Rectal smooth muscle tissue (tissue), 1 donor: ENCODE measurements around the gene CBL.

Experiments used
- H3K27ac ChIP-seq: one replicate; pipeline ENCODE4 v1.7.0; 2013; ENCODE audit warnings: low read depth, low read length, inconsistent platforms
- H3K27me3 ChIP-seq: one replicate; pipeline ENCODE4 v1.7.0; 2013; ENCODE audit warnings: low read length; ENCODE audit not compliant: control insufficient read depth, insufficient read depth
- H3K36me3 ChIP-seq: one replicate; pipeline ENCODE4 v1.7.0; 2013; ENCODE audit warnings: low read length; ENCODE audit not compliant: control insufficient read depth, insufficient read depth
- H3K4me1 ChIP-seq: one replicate; pipeline ENCODE4 v1.7.0; 2013; ENCODE audit warnings: low read length; ENCODE audit not compliant: control insufficient read depth, insufficient read depth
- H3K4me3 ChIP-seq: one replicate; pipeline ENCODE4 v1.7.0; 2013; ENCODE audit warnings: low read length
- H3K9ac ChIP-seq: one replicate; pipeline ENCODE4 v1.7.0; 2013; ENCODE audit warnings: low read length

Gene CBL

DNA sequence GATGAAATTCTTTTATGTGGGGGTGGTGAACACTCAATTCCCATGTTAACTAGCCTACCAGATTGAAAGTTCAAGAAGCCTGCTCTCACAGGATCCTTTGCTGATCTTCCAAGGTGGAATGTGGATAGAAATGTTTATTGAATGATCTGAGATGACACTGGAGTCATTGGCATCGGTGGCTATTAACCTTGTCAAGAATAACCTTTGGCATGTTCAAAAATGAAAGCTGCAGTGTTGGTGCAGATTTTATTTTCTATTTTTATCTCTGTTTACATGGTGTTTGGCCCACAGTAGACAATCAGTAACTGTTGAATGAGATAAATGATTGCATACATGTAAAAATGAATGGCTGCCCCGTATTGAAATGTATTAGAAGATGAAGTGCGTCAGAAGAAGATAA is 91.8 kb downstream of the CBL start:
- Histone ChIP-seq H3K4me3 (no peak overlapping the region), H3K9ac (no peak overlapping the region), H3K27ac (peak overlapping the region; percentile 50), H3K27me3 (no peaks in the 10 kb centered on the region), H3K4me1 (peaks cover 20% of the 10 kb centered on the region), H3K36me3 (peaks cover 15% of the 10 kb centered on the region)

DNA sequence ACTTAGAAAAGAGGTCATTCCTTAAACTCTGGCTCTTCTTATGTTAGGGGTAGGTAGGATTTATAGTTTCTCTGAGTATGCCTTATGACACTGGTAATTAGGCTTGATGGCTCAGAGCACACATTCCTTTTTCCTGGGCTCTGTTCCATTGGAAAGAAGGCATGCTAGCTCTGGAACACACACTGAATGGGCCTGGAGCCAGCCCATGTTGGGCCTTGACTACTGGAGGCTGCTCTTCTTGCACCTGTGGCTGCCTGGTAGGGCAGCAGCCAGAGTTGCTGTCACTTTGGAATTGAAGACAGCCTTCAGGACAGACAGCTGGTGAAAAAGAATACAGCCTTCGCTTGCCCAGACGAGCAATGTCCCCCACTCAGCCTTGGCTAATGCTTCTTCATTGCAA is 92.6 kb downstream of the CBL start:
- no peaks in the 10 kb centered on the region for H3K27me3 ChIP-seq
- peak overlapping the region; percentile 50 for H3K27ac ChIP-seq
- H3K4me1 ChIP-seq: peaks cover 20% of the 10 kb centered on the region
- H3K4me3 ChIP-seq: no peak overlapping the region
- peaks cover 15% of the 10 kb centered on the region for H3K36me3 ChIP-seq
- H3K9ac ChIP-seq: no peak overlapping the region

GRCh38 chr11:119299416-119299815 is 93.3 kb downstream of the CBL start:
- Histone ChIP-seq H3K9ac (no peak overlapping the region), H3K27ac (no peak overlapping the region), H3K4me1 (peaks cover 20% of the 10 kb centered on the region), H3K4me3 (no peak overlapping the region), H3K36me3 (peaks cover 17% of the 10 kb centered on the region), H3K27me3 (no peaks in the 10 kb centered on the region)

GRCh38 chr11:119300198-119300964 is 94.2 kb downstream of the CBL start:
- Histone ChIP-seq H3K27ac (peak overlapping the region; percentile 53), H3K27me3 (no peaks in the 10 kb centered on the region), H3K36me3 (peaks cover 17% of the 10 kb centered on the region), H3K4me3 (no peak overlapping the region), H3K4me1 (peaks cover 20% of the 10 kb centered on the region), H3K9ac (no peak overlapping the region)

GRCh38 chr11:119303227-119303718 is 97.1 kb downstream of the CBL start:
- Histone ChIP-seq H3K4me1 (peaks cover 19% of the 10 kb centered on the region), H3K27me3 (no peaks in the 10 kb centered on the region), H3K27ac (no peak overlapping the region), H3K4me3 (no peak overlapping the region), H3K9ac (no peak overlapping the region), H3K36me3 (peaks cover 14% of the 10 kb centered on the region)

GRCh38 chr11:119305556-119306372 is 99.6 kb downstream of the CBL start:
- no peak overlapping the region for H3K27ac ChIP-seq
- peaks cover 14% of the 10 kb centered on the region for H3K36me3 ChIP-seq
- no peak overlapping the region for H3K4me3 ChIP-seq
- peaks cover 3% of the 10 kb centered on the region for H3K4me1 ChIP-seq
- H3K27me3 ChIP-seq: no peaks in the 10 kb centered on the region
- H3K9ac ChIP-seq: no peak overlapping the region

- Histone ChIP-seq H3K27me3 (no peaks in the 10 kb centered on the region), H3K4me1 (peaks cover 3% of the 10 kb centered on the region), H3K27ac (no peak overlapping the region), H3K36me3 (peaks cover 13% of the 10 kb centered on the region), H3K4me3 (no peak overlapping the region), H3K9ac (no peak overlapping the region)
Observed at GRCh38 chr11:119306373-119306890, 100.3 kb downstream of the CBL start.

DNA sequence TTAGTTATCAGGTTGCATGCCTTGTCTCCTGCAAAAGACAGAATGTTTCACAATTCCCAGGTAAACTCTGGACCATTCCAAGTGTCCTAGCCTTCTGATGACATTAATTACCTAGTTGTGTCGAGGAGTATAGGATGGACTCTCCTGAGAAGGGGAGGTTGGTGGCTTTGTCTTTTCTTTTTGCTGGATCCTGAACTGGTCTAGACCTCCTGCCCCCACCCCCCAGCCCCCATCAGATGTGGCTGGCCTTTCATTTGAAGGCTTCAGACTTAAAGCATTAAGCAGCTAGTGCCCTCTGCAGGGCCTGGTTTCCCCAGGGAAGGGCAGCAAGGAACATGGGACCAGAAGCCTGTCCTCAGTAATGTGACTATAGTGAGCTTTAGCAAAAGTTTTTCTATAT is 101.1 kb downstream of the CBL start:
- Histone ChIP-seq H3K27me3 (no peaks in the 10 kb centered on the region), H3K9ac (no peak overlapping the region), H3K36me3 (peaks cover 14% of the 10 kb centered on the region), H3K4me1 (peaks cover 2% of the 10 kb centered on the region), H3K4me3 (no peak overlapping the region), H3K27ac (peak overlapping the region; percentile 10)

DNA sequence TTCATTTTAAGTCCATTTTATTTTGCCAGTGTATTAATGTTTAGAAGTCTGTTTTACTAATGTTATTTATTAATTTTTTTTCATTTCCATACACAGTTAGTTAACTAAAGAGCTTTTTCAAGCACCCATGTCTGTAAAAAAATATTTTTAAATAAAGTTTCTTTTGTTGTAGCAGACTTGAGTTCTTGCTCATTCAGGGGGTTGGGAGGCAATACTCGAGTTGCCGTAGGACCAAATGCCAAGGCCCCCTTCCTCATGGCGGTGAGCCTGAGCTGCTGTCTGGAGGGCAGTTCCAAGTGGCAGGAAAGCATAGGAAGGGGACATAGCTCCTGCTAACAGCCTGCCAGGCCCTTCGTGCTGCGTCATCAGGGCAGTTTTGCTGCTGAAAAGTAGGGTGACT is 101.8 kb downstream of the CBL start:
- Histone ChIP-seq H3K4me3 (no peak overlapping the region), H3K27me3 (no peaks in the 10 kb centered on the region), H3K36me3 (peaks cover 21% of the 10 kb centered on the region), H3K4me1 (peaks cover 2% of the 10 kb centered on the region), H3K27ac (no peak overlapping the region), H3K9ac (no peak overlapping the region)

DNA sequence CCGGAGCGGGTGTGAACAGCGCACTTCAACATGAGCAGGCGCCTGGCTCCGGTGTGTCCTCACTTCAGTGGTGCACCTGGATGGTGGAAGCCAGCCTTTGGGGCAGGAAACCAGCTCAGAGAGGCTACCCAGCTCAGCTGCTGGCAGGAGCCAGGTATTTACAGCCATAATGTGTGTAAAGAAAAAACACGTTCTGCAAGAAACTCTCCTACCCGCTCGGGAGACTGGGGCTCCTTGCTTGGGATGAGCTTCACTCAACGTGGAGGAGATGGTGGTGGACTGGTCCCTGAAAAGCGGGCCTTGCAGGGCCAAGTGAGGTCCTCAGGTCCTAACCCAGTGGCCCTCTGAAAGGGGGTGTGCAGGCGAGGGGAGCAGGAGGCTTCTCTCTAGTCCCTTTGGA is 103.3 kb downstream of the CBL start:
- H3K27ac ChIP-seq: no peak overlapping the region
- no peaks in the 10 kb centered on the region for H3K27me3 ChIP-seq
- peaks cover 2% of the 10 kb centered on the region for H3K4me1 ChIP-seq
- peaks cover 21% of the 10 kb centered on the region for H3K36me3 ChIP-seq
- H3K4me3 ChIP-seq: no peak overlapping the region
- no peak overlapping the region for H3K9ac ChIP-seq

GRCh38 chr11:119309953-119310681 is 104.0 kb downstream of the CBL start:
- H3K36me3 ChIP-seq: peaks cover 24% of the 10 kb centered on the region
- peaks cover 5% of the 10 kb centered on the region for H3K4me1 ChIP-seq
- H3K27ac ChIP-seq: no peak overlapping the region
- H3K27me3 ChIP-seq: no peaks in the 10 kb centered on the region
- no peak overlapping the region for H3K9ac ChIP-seq
- H3K4me3 ChIP-seq: no peak overlapping the region

- Histone ChIP-seq H3K27ac (no peak overlapping the region), H3K4me1 (peaks cover 8% of the 10 kb centered on the region), H3K4me3 (no peak overlapping the region), H3K36me3 (peaks cover 24% of the 10 kb centered on the region), H3K9ac (no peak overlapping the region), H3K27me3 (peaks cover 3% of the 10 kb centered on the region)
Observed at GRCh38 chr11:119310682-119311052, 104.5 kb downstream of the CBL start.
